C4-2B (cell line): ENCODE measurements around the gene RARRES2.
"Not testable (repeated sequence)": the region's sequence is repeated elsewhere in the genome, so short reads cannot be mapped to it uniquely, and the experiment has no call there.

ENCODE experiments used
- H3K27ac ChIP-seq: fragments of 450-650 bp; 2 replicates; pipeline ENCODE4 v1.5.1; 2017
- CTCF ChIP-seq: fragments of 450-650 bp; conservative IDR thresholded peaks from 2 replicates; pipeline ENCODE4 v1.5.1; 2017; ENCODE audit warnings: mild to moderate bottlenecking
- ZFX ChIP-seq: fragments of 450-650 bp; IDR thresholded peaks from 2 replicates; pipeline ENCODE4 v1.6.1; 2017

RARRES2 gene

GRCh38 chr7:150313367-150313809, 28.0 kb downstream of the RARRES2 start:
- no peak for TF ChIP-seq ZFX
- TF ChIP-seq CTCF: no peak
- H3K27ac ChIP-seq: no peak overlapping the region

DNA sequence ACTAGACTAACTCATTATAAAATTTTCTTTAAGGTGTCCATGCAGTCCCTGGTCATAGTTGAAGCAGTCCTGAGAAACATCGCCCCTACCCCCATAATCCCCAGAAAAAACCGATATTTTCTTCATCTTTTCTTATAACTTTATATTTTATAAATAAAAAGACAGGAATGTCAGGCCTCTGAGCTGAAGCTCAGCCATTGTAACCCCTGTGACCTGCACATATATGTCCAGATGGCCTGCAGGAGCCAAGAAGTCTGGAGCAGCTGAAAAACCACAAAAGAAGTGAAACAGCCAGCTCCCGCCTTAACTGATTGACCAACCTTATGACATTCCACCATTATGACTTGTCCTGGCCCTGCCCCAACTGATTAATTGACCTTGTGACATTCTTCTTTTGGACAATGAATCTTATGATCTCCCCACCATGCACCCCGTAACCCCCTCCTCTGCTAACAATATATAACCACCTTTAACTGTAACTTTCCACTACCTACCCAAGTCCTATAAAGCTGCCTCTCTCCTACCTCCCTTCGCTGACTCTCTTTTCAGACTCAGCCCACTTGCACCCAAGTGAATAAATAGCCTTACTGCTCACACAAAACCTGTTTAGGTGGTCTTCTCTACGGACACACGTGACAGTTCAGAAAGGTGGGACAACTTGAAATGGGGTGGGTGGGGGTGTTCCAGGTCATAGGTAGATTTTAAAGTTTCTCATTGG, 28.6 kb downstream of the RARRES2 start:
- not testable (repeated sequence) for H3K27ac ChIP-seq

DNA sequence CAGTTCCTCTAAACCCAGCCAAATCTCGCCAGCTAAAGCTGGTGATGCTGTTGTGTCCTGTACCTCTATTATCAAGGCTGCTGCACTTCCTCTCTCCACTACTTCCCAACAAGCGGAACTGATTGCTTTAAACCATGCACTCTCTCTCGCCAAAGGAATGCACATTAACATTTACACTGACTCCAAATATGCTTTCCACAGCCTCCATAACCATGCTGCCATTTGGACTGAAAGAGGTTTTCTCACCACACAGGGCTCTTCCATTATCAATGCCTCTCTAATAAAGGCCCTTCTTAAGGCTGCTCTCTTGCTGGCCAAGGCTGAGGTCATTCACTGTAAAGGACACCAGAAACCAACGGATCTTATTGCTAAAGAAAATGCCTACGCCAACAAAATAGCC, 29.7 kb downstream of the RARRES2 start:
- no peak for TF ChIP-seq CTCF
- no peak for TF ChIP-seq ZFX
- no peak overlapping the region for H3K27ac ChIP-seq

GRCh38 chr7:150311146-150311545, 30.3 kb downstream of the RARRES2 start:
- no peak overlapping the region for H3K27ac ChIP-seq
- TF ChIP-seq ZFX (no peak), CTCF (no peak)

DNA sequence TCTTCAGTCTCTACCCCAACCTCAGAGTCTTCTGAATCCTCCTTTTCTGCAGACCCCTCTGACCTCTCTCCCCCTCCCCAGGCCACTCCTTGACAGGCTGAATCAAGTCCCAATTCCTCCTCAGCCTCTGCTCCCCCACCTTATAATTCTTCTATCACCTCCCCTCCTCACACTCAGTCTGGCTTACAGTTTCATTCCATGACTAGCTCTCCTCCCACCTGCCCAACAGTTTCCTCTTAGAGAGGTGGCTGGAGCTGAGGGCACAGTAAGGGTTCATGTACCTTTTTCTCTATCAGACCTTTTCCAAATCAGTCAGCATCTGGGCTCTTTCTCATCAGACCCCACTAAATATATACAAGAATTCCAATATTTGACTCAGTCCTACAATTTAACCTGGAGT, 32.9 kb downstream of the RARRES2 start:
- no peak overlapping the region for H3K27ac ChIP-seq
- TF ChIP-seq ZFX (no peak), CTCF (no peak)

DNA sequence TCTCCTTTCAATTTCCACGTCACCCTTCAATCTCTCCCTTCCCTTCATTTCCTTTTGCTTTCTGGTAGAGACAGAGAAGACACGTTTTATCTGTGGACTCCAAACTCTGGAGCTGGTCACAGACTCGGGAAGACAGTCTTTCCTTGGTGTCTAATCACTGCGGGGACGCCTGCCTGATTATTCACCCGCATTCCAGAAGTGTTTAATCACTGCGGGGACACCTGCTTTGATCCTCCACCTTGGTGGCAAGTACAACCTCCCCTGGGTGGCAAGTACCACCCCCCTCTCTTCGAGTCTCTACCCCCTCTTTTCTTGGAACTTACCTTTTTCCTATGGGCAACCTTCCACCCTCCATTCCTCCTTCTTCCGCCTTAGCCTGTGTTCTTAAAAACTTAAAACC, 33.5 kb downstream of the RARRES2 start:
- H3K27ac ChIP-seq: no peak overlapping the region
- TF ChIP-seq CTCF (no peak), ZFX (no peak)

- TF ChIP-seq ZFX (no peak), CTCF (no peak)
- no peak overlapping the region for H3K27ac ChIP-seq
These were observed 34.3 kb downstream of the RARRES2 start for GRCh38 chr7:150307129-150307528.

DNA sequence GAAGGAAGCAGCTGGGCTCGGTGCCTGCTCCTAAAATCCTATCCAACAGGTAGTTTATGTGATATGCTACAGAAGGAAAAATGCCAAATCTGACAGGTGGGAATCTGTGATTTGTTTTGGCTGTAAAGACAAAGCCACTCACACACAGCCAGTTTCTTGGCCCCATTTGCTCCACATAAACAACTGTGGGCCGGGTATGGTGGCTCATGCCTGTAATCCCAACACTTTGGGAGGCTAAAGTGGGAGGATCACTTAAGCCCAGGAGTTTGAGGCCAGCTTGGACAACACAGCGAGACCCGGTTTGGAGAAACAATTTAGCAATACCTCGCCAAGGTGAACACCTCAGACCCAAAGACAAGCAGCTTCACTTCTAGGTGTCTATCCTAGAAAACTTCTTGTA, 35.1 kb downstream of the RARRES2 start:
- not testable (repeated sequence) for H3K27ac ChIP-seq

GRCh38 chr7:150305903-150306284, 35.5 kb downstream of the RARRES2 start:
- not testable (repeated sequence) for H3K27ac ChIP-seq

GRCh38 chr7:150305259-150305902, 36.0 kb downstream of the RARRES2 start:
- H3K27ac ChIP-seq: not testable (repeated sequence)

DNA sequence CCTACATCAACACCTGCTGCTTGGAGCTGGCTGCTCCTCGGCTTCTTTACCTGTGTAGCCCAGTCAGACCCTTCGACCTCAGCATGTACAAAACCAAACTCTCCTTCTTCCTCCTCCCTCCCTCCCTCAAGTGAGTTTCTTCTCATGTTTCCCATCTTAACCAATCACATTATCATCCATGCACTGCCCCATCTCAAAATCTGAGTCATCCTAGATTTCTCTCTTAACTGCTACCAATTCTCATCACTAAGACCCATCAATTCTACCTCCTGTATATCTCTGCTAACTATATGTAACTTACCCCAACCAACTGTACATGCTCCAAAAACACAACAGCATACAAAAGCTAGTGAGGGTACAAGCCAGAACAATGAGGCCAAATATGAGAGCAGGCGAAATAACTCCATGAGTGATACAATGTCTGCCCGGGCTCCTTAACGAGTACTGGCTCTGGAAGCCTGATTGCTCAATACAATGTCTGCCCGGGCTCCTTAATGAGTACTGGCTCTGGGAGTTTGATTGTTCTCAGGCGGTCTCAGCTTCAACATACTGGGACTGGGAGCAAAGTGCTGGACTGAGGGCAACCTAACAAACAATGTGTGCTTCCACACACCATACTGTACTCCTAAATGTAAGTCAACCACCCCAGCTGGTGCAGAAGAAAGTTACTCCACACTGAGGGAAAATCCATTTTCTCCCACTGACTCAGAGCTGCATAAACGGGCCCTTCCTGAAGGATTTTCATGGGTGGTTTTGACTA, 36.8 kb downstream of the RARRES2 start:
- not testable (repeated sequence) for H3K27ac ChIP-seq

GRCh38 chr7:150302908-150303310, 38.5 kb downstream of the RARRES2 start:
- not testable (repeated sequence) for H3K27ac ChIP-seq

GRCh38 chr7:150297978-150298377, 43.5 kb downstream of the RARRES2 start:
- H3K27ac ChIP-seq: not testable (repeated sequence)
